Peyer's patch (tissue), 4 donors: ENCODE data around the gene CKS1B. TPM values are rescaled to one million over a fixed set of nuclear protein-coding genes. Genes with fewer than 3 reads are reported as not detected.

ENCODE experiments used
- DNase-seq, 3 donors: peaks; one replicate each; pipeline ENCODE4 v3.0.0-alpha.2; 2017 to 2019
- H3K27ac ChIP-seq, 4 donors: fragments of 200-600 bp; sonication (generic); one replicate each; pipeline ENCODE4 v1.5.1; 2016 to 2019
- H3K27me3 ChIP-seq, 2 donors: fragments of 200-600 bp; sonication (generic); one replicate each; pipeline ENCODE4 v1.5.1; 2019
- H3K36me3 ChIP-seq, 3 donors: fragments of 200-600 bp; sonication (generic); one replicate each; pipeline ENCODE4 v1.5.1; 2016 to 2019
- H3K4me1 ChIP-seq, 4 donors: fragments of 200-600 bp; sonication (generic); one replicate each; pipeline ENCODE4 v1.5.1; 2016 to 2019
- H3K4me3 ChIP-seq, 4 donors: fragments of 200-600 bp; sonication (generic); 1 replicate in 3 of 4; 2 replicates in 1 of 4; pipeline ENCODE4 v1.5.1; 2016 to 2019; ENCODE audit warnings: mild to moderate bottlenecking in 1 of 4
- H3K9me3 ChIP-seq, 4 donors: fragments of 200-600 bp; sonication (generic); one replicate each; pipeline ENCODE4 v1.5.1; 2016 to 2019; ENCODE audit warnings: mild to moderate bottlenecking in 1 of 4
- POLR2A ChIP-seq, 2 donors: fragments of 450-650 bp; IDR thresholded peaks; one replicate each; pipeline ENCODE4 v1.5.1; 2017; ENCODE audit warnings: antibody characterized with exemption in 2 of 2, mild to moderate bottlenecking in 2 of 2, moderate library complexity in 2 of 2
- total RNA-seq, 4 donors: library from RNA; depleted of rRNA; stranded (reverse); fragments of >200 nt; gene quantifications; one replicate each; pipeline ENCODE4 v1.1.0, GENCODE V29; 2016
- TF ChIP-seq, protein P1 (sequence below), 6 experiments: fragments of 450-650 bp in 4 of 6; fragments of 200-600 bp in 2 of 6; sonication (generic) in 1 of 6; IDR thresholded peaks; one replicate each; pipeline ENCODE4 v1.5.1; 2017 to 2019; ENCODE audit warnings: antibody characterized with exemption in 6 of 6, mild to moderate bottlenecking in 3 of 6, moderate library complexity in 1 of 6

Gene CKS1B
- total RNA-seq, 4 donors from 2014 or later, result 20.3 to 39.1 (median 26.5) TPM

GRCh38 chr1:155019377-155020245 lies 45.1 kb downstream of the CKS1B start:
- Histone ChIP-seq H3K9me3 (no peaks in the 10 kb centered on the region), H3K36me3 (peaks cover 0 to 32% (median 0%) of the 10 kb centered on the region in 3 donors), H3K27me3 (no peaks in the 10 kb centered on the region), H3K4me1 (peaks cover 0 to 40% (median 24%) of the 10 kb centered on the region in 4 donors), H3K4me3 (no peak overlapping the region), H3K27ac (peak overlapping the region in 1 of 4 donors; percentile 99)
- no peak for DNase-seq
- no peak for TF ChIP-seq POLR2A (IDR thresholded peaks at IDR 0.05)
- TF ChIP-seq, protein P1, sequence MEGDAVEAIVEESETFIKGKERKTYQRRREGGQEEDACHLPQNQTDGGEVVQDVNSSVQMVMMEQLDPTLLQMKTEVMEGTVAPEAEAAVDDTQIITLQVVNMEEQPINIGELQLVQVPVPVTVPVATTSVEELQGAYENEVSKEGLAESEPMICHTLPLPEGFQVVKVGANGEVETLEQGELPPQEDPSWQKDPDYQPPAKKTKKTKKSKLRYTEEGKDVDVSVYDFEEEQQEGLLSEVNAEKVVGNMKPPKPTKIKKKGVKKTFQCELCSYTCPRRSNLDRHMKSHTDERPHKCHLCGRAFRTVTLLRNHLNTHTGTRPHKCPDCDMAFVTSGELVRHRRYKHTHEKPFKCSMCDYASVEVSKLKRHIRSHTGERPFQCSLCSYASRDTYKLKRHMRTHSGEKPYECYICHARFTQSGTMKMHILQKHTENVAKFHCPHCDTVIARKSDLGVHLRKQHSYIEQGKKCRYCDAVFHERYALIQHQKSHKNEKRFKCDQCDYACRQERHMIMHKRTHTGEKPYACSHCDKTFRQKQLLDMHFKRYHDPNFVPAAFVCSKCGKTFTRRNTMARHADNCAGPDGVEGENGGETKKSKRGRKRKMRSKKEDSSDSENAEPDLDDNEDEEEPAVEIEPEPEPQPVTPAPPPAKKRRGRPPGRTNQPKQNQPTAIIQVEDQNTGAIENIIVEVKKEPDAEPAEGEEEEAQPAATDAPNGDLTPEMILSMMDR (IDR thresholded peaks at IDR 0.05), result no peak

GRCh38 chr1:155022136-155022926 lies 47.9 kb downstream of the CKS1B start:
- H3K4me1 ChIP-seq, result peaks cover 0 to 17% (median 9%) of the 10 kb centered on the region in 4 donors
- no peak overlapping the region for H3K4me3 ChIP-seq
- H3K36me3 ChIP-seq, result peaks cover 0 to 12% (median 0%) of the 10 kb centered on the region in 3 donors
- peak overlapping the region in 2 of 4 donors; percentile 52 to 72 for H3K27ac ChIP-seq
- no peak for DNase-seq
- no peaks in the 10 kb centered on the region for H3K27me3 ChIP-seq
- TF ChIP-seq, protein P1 (IDR thresholded peaks at IDR 0.05), result no peak
- TF ChIP-seq POLR2A (IDR thresholded peaks at IDR 0.05), result no peak
- no peaks in the 10 kb centered on the region for H3K9me3 ChIP-seq

- Histone ChIP-seq H3K36me3 (peaks cover 0 to 9% (median 0%) of the 10 kb centered on the region in 3 donors), H3K27ac (peak overlapping the region in 2 of 4 donors; percentile 52 to 72), H3K4me1 (peaks cover 0 to 13% (median 4%) of the 10 kb centered on the region in 4 donors), H3K4me3 (no peak overlapping the region), H3K27me3 (no peaks in the 10 kb centered on the region), H3K9me3 (no peaks in the 10 kb centered on the region)
- DNase-seq, result peak in 2 of 3 donors; percentile 70 to 72
- TF ChIP-seq, protein P1 (IDR thresholded peaks at IDR 0.05), result no peak
- TF ChIP-seq POLR2A (IDR thresholded peaks at IDR 0.05), result peak in 1 of 2 donors; percentile 19
These were observed 48.4 kb downstream of the CKS1B start for GRCh38 chr1:155022927-155023236.

- no peak for TF ChIP-seq POLR2A (IDR thresholded peaks at IDR 0.05)
- TF ChIP-seq, protein P1 (IDR thresholded peaks at IDR 0.05), result no peak
- Histone ChIP-seq H3K9me3 (no peaks in the 10 kb centered on the region), H3K36me3 (peaks cover 0 to 2% (median 0%) of the 10 kb centered on the region in 3 donors), H3K27me3 (no peaks in the 10 kb centered on the region), H3K4me3 (no peak overlapping the region), H3K27ac (peak overlapping the region in 1 of 4 donors; percentile 72), H3K4me1 (peaks cover 0 to 6% (median 0%) of the 10 kb centered on the region in 4 donors)
- DNase-seq, result no peak
These were observed 49.1 kb downstream of the CKS1B start for GRCh38 chr1:155023627-155024026.

DNA sequence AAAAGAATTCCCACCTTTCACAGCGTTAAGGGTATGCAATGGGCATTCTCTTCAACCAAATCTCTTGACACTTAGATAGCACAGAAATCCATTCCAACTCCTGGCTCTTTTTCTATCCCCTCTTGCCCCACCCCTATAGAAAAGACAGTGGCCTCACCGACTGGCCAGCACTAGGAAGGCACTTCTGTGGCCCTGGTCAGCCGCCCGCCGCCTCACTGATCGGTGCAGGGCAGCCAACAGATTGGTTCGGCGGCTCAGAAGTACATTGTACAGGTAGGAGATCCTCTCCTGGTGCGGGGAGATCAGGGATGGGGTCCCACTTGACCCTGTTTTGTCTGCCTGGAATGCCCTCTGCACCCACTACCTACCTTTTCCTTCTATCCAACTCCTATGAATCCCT lies 49.8 kb downstream of the CKS1B start:
- no peak overlapping the region for H3K4me3 ChIP-seq
- H3K27me3 ChIP-seq, result no peaks in the 10 kb centered on the region
- no peaks in the 10 kb centered on the region for H3K9me3 ChIP-seq
- no peaks in the 10 kb centered on the region for H3K36me3 ChIP-seq
- DNase-seq, result no peak
- H3K27ac ChIP-seq, result no peak overlapping the region
- peaks cover 0 to 5% (median 0%) of the 10 kb centered on the region in 4 donors for H3K4me1 ChIP-seq
- TF ChIP-seq, protein P1 (IDR thresholded peaks at IDR 0.05), result no peak
- TF ChIP-seq POLR2A (IDR thresholded peaks at IDR 0.05), result no peak
